GM12891 (cell line): Measurements from ENCODE around the gene LRRC53.

ENCODE experiments used
- PAX5 ChIP-seq: IDR thresholded peaks from 2 replicates; pipeline ENCODE4 v1.6.1; 2011; ENCODE audit warnings: low read length, moderate library complexity, mild to moderate bottlenecking; ENCODE audit not compliant: insufficient read depth, severe bottlenecking
- POLR2A ChIP-seq: IDR thresholded peaks from 2 replicates; pipeline ENCODE4 v1.6.1; 2011; ENCODE audit warnings: low read depth, low read length, control low read depth
- POU2F2 ChIP-seq: IDR thresholded peaks from 2 replicates; pipeline ENCODE4 v1.6.1; 2011; ENCODE audit warnings: low read depth, mild to moderate bottlenecking, control low read depth, low read length, moderate library complexity
- SPI1 ChIP-seq: IDR thresholded peaks from 2 replicates; pipeline ENCODE4 v1.6.1; 2011; ENCODE audit warnings: low read depth, low read length, control low read depth

DNA sequence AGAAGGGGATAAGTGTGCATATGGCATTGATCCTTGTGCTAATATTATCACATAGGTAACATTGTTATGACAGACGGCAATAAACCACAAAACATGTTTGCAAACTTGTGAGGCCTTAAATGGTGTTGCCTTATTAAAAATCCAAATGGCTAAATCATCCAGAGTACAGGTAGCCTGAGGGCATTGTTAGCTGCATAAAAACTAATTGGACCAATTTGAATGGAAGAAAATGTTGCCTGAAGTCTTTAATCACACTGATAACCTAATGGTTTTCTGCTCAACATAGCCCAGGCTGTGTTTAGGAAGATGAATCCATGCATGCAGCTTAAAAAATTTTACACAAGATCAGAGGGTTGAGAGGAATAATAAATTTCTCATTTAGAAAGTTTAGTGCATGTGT lies 19.4 kb upstream of the LRRC53 start:
- no peak for TF ChIP-seq POU2F2
- TF ChIP-seq POLR2A, result no peak
- TF ChIP-seq PAX5, result no peak
- no peak for TF ChIP-seq SPI1
